Middle frontal gyrus (tissue), 1 donor: ENCODE results near the gene CRIM1.
"Not testable (repeated sequence)": the region's sequence is repeated elsewhere in the genome, so short reads cannot be mapped to it uniquely, and the experiment has no call there.

Experiments
- DNase-seq: peaks from one replicate; pipeline ENCODE4 v3.0.0-alpha.2; 2015; ENCODE audit warnings: low spot score; ENCODE audit errors: extremely low spot score

The CRIM1 gene

GRCh38 chr2:36351291-36351690, 4.3 kb upstream of the CRIM1 start:
- no peak for DNase-seq

- DNase-seq, result no peak
Observed at GRCh38 chr2:36351736-36352349, 3.7 kb upstream of the CRIM1 start.

- DNase-seq, result no peak
Observed at GRCh38 chr2:36352701-36353100, 2.9 kb upstream of the CRIM1 start.

GRCh38 chr2:36354811-36355150, 797 bp upstream of the CRIM1 start:
- no peak for DNase-seq

- no peak for DNase-seq
Observed at GRCh38 chr2:36355890-36356297, 316 bp downstream of the CRIM1 start.

- DNase-seq, result no peak
Observed at GRCh38 chr2:36356298-36356989, 866 bp downstream of the CRIM1 start.

- DNase-seq, result no peak
Observed at GRCh38 chr2:36356990-36357846, 1.6 kb downstream of the CRIM1 start.

- DNase-seq, result no peak
Observed at GRCh38 chr2:36357847-36358659, 2.5 kb downstream of the CRIM1 start.

GRCh38 chr2:36359067-36359466, 3.5 kb downstream of the CRIM1 start:
- no peak for DNase-seq

- DNase-seq, result no peak
Observed at GRCh38 chr2:36360063-36360462, 4.5 kb downstream of the CRIM1 start.

GRCh38 chr2:36360834-36361233, 5.3 kb downstream of the CRIM1 start:
- DNase-seq, result no peak

- no peak for DNase-seq
Observed at GRCh38 chr2:36361396-36361795, 5.8 kb downstream of the CRIM1 start.

GRCh38 chr2:36362291-36362690, 6.7 kb downstream of the CRIM1 start:
- no peak for DNase-seq

- not testable (repeated sequence) for DNase-seq
Observed at GRCh38 chr2:36363085-36363484, 7.5 kb downstream of the CRIM1 start.

- no peak for DNase-seq
Observed at GRCh38 chr2:36366491-36367120, 11.0 kb downstream of the CRIM1 start.

- no peak for DNase-seq
Observed at GRCh38 chr2:36367486-36367885, 11.9 kb downstream of the CRIM1 start.

GRCh38 chr2:36367895-36368353, 12.3 kb downstream of the CRIM1 start:
- no peak for DNase-seq

- DNase-seq, result no peak
Observed at GRCh38 chr2:36368438-36368837, 12.9 kb downstream of the CRIM1 start.

GRCh38 chr2:36369163-36369562, 13.6 kb downstream of the CRIM1 start:
- DNase-seq, result no peak

GRCh38 chr2:36369716-36370115, 14.1 kb downstream of the CRIM1 start:
- no peak for DNase-seq

GRCh38 chr2:36370281-36370680, 14.7 kb downstream of the CRIM1 start:
- no peak for DNase-seq
